Activated CD4-positive, alpha-beta T cell treated with anti-CD3 and anti-CD28 coated beads for 24 hours (primary cell): ENCODE results near the gene CALY.
A peak's percentile ranks its signal among the peaks of the same experiment; 100 is the strongest.

ENCODE experiments used
- DNase-seq, 2 donors: peaks; one replicate each; pipeline ENCODE4 v3.0.0-alpha.2; 2020; ENCODE audit warnings: low read depth in 2 of 2

The CALY gene

GRCh38 chr10:133311570-133311969 lies 25.1 kb downstream of the CALY start:
- no peak for DNase-seq

DNA sequence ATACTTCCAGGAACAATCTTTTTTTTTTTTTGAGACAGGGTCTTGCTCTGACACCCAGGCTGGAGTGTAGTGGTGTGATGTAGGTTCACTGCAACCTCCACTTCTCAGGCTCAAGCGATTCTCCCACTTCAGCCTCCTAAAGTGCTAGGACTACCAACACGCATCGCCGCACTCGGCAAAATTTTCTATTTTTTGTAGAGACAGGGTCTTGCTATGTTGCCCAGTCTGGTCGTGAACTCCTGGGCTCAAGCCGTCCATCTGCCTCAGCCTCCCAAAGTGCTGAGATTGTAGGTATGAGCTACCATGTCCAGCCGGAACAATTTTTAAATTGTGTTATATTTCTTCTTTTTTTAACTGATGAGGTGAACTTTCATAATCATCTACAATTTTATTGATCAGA lies 25.9 kb downstream of the CALY start:
- no peak for DNase-seq

DNA sequence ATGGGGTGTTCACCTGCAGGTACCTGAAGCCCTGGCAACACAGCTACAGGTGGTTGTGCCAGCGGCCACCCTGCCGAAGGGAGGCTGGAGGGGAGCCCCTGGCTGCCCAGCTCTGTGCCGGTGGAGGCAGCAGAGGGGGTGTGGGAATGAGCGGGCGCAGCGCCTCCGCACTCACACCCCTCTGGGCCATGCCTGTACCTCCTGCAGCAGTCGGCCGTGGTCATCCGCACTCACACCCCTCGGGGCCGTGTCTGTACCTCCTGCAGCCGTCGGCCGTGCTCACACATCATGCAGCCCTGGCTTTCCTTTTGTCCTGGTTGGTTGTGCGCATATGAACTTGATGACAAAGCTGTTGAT lies 26.3 kb downstream of the CALY start:
- DNase-seq: no peak

DNA sequence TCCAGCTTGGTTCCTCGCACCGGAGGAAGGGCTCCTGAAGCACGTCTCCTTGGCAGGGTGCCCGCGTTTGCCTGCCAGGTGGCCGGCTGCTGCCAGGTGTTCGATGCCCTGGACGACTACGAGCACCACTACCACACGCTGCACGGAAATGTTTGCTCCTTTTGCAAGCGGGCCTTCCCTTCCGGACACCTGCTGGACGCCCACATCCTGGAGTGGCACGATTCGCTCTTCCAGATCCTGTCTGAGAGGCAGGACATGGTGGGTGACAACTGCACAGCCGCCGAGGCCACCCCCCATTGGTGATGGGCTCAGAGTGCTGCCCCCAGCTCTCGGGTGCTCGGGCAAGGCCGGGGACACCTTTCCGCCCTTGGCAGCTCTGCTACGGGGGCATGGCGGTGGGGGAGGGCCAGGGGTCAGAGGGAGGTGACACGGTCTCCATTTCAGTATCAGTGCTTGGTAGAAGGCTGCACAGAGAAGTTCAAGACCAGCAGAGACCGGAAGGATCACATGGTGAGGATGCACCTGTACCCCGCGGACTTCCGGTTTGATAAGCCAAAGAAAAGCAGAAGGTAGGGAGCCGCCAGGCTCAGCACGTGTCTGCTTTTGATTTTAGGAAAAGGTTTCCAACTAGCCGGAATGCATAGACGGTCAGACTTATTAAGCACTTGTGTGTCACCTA lies 26.8 kb downstream of the CALY start:
- no peak for DNase-seq

DNA sequence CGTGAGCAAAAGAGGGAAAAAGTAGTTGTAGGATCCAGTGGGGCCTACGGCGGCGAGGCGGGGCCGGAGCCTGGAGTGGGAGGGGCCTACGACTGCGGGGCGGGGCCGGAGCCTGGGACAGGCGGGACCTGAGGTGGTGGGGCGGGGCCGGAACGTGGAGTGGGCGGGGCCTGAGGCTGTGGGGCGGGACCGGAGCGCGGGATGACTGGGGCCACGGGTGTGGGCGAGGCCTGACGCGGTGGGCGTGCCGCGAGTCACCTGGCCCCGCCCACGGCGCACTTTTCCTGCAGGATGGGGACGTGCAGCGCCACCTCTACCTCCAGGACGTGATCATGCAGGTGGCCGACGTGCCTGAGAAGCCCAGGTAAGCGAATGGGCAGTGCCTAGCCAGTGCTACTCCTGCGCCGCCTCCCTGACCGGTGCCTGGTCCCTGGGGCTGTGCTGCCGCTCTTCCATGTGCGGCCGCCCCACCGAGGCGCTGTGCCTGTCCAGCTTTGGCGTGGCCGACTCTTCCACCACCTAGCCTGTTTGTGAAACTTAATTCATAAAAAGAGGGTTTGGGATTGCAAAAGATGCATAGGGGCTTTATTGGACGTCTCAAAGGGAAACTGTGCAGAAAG lies 27.5 kb downstream of the CALY start:
- DNase-seq: peak; percentile 89 to 94

- DNase-seq: peak; percentile 77 to 79
Observed at GRCh38 chr10:133308421-133309099, 28.1 kb downstream of the CALY start, which contains the start of the genes TUBGCP2 and ZNF511. Gene TUBGCP2, minus strand, starts transcription at chr10:133308872. Its CDS starts 5,931 bp downstream, at chr10:133302941. Gene ZNF511, plus strand, starts transcription at chr10:133308914. Its CDS starts 30 bp downstream, at chr10:133308944.

GRCh38 chr10:133307776-133308420 lies 28.8 kb downstream of the CALY start:
- DNase-seq: peak; percentile 78 to 81

- DNase-seq: no peak
Observed at GRCh38 chr10:133306941-133307379, 29.7 kb downstream of the CALY start.

GRCh38 chr10:133306097-133306476 lies 30.6 kb downstream of the CALY start:
- DNase-seq: no peak

GRCh38 chr10:133303206-133303605 lies 33.5 kb downstream of the CALY start:
- DNase-seq: no peak

- DNase-seq: no peak
Observed at GRCh38 chr10:133302230-133302629, 34.5 kb downstream of the CALY start.

GRCh38 chr10:133299738-133300137 lies 37.0 kb downstream of the CALY start:
- DNase-seq: no peak

GRCh38 chr10:133299224-133299623 lies 37.5 kb downstream of the CALY start:
- no peak for DNase-seq

DNA sequence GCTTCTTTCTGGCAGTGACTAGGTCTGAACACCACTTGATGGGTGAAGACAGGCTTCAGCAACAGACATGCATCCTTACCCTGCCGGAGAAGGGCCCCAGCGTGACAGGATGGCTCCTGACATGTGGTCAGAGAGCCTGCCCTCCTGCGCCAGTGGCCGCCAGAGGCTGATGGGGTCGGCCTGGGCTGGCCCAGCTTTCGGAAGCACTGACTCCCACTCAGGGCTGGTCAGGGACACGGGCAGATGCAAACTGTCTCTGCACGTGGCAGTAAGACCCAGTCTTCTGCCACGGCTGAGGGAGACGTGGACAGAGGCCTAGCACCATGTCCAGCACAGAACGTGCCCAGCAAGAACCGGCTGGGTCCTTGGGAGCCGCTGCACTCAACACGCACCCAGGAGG lies 38.2 kb downstream of the CALY start:
- no peak for DNase-seq

DNA sequence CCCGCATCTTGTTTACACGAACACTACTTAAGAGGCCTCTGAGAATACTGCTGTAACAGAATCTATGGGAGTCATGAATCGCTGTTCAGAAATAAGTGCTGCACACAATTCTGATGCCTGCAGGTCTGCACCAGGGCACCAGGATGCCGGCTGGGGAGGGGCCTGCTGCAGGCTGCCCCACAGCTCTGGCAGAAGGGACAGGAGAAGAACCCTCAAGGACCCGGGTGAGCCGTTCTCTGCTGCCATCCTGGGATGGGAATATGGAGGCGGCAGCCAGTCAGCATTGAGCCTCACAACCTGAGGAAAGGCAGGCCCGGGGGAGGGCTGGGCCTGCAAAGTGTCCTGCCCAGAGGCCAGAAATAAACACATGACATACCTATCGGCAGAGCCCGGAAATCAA lies 39.2 kb downstream of the CALY start:
- no peak for DNase-seq

GRCh38 chr10:133295426-133296320 lies 41.0 kb downstream of the CALY start:
- no peak for DNase-seq

GRCh38 chr10:133294189-133294588 lies 42.5 kb downstream of the CALY start:
- DNase-seq: no peak

- no peak for DNase-seq
Observed at GRCh38 chr10:133293810-133294119, 42.9 kb downstream of the CALY start.

DNA sequence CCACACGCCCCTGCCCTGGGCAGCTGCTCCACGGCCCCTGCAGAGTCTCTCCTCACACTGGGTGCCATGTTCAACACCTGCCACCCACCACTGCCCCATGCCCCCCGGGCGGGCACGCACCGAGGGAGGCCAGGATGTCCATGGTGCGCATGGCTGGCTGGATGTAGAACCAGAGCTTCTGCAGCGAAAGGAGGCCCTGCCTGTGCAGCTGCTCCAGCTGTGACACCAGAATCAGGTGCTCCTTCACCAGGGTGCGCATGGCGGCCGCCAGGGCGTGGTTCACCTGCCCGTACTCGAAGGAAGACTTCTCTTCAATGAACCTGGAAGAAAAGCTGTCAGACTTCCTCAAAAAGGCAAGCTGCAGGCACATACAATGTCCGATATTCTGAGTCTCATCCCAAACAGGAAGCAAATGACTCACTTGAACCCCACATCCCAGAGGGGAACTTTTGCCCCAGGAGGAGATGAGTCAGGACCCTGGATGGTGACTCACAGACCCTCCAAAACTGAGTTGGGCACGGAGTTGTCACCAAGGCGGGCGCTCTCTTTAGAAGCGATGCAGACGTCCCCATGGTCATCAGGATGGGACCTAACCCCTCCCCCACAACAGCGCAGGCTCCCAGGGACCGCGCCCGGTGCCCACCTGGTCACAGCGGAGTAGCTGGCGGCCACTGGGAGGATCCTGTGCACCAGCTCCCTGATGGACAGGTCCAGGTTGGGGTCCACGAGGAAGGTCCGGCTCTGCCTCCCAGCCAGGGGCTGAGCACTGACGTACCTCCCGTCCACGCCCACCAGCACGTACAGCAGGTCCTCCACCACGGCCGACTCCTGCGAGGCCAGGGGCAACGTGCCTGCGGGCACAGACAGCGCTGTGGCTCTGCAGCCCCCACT lies 43.5 kb downstream of the CALY start:
- DNase-seq: no peak

DNA sequence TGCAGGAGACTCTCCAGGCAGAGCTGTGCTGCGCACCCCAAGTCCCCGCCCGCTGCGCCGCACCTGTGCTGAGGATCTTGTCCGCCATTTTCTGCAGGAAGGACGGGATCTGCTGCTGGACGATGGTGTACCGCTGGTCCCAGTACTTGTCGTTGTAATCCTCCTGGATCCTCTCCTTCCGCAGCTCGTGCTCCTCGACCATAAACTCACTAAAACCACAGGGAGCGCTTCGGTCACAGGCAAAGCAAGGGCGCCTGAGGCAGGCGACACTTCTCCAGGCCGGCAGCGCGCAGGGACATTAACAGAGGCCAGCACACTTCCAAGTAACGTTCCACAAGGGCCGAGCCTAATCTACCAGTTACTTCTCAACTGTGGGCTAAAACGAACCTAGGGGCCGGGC lies 46.9 kb downstream of the CALY start:
- DNase-seq: no peak
